HepG2 (cell line): ENCODE measurements around the gene MAPK8IP3. TPM values are rescaled to one million over a fixed set of nuclear protein-coding genes. Genes with fewer than 3 reads are reported as not detected.

Experiments used
- CENPT ChIP-seq: sonication (generic); formaldehyde crosslinking; IDR thresholded peaks from 2 replicates; pipeline ENCODE4 v1.8.0; 2022; ENCODE audit warnings: low read depth, mild to moderate bottlenecking, moderate library complexity, missing genetic modification reagents
- CREB1 ChIP-seq, 2 experiments: fragments of 450-650 bp in 1 of 2; IDR thresholded peaks; 2 replicates each; pipeline ENCODE4 v1.6.1; 2016 to 2017; ENCODE audit warnings: control low read depth in 1 of 2, mild to moderate bottlenecking in 1 of 2, missing compliant biosample characterization in 1 of 2, missing genetic modification characterization in 1 of 2
- CTCF ChIP-seq: sonication (generic); formaldehyde crosslinking; IDR thresholded peaks from 2 replicates; pipeline ENCODE4 v1.5.0; 2020; ENCODE audit warnings: mild to moderate bottlenecking, missing genetic modification reagents, moderate library complexity
- EZH2 ChIP-seq: conservative IDR thresholded peaks from 2 replicates; pipeline ENCODE4 v1.6.1; 2012; ENCODE audit warnings: mild to moderate bottlenecking, low read depth, low read length, moderate library complexity
- FOXO1 ChIP-seq: sonication (generic); formaldehyde crosslinking; IDR thresholded peaks from 2 replicates; pipeline ENCODE4 v1.4.0; 2020; ENCODE audit warnings: missing genetic modification reagents
- HNRNPL ChIP-seq: fragments of 200-400 bp; formaldehyde crosslinking; IDR thresholded peaks from 2 replicates; pipeline ENCODE4 v1.6.1; 2017; ENCODE audit warnings: mild to moderate bottlenecking, low read depth, low read length
- HOXA9 ChIP-seq: sonication (generic); formaldehyde crosslinking; IDR thresholded peaks from 2 replicates; pipeline ENCODE4 v1.8.1; 2022; ENCODE audit warnings: missing genetic modification reagents, mild to moderate bottlenecking, moderate library complexity, borderline replicate concordance
- KLF16 ChIP-seq, 2 experiments: sonication (generic) in 1 of 2; formaldehyde crosslinking in 1 of 2; IDR thresholded peaks; 2 replicates each; pipeline versions ENCODE4 v1.6.1 to v1.8.0; 2016 to 2023; ENCODE audit warnings: missing genetic modification reagents in 2 of 2, missing compliant biosample characterization in 1 of 2
- NBN ChIP-seq: fragments of 450-650 bp; conservative IDR thresholded peaks from 2 replicates; pipeline ENCODE4 v1.6.1; 2017
- NFIB ChIP-seq: sonication (generic); formaldehyde crosslinking; IDR thresholded peaks from 2 replicates; pipeline ENCODE4 v1.9.0; 2021; ENCODE audit warnings: missing genetic modification reagents, mild to moderate bottlenecking, borderline replicate concordance
- NR2F1 ChIP-seq, 2 experiments: fragments of 450-650 bp in 1 of 2; formaldehyde crosslinking in 1 of 2; IDR thresholded peaks; 2 replicates each; pipeline versions ENCODE4 v1.5.0 to v1.6.1; 2016 to 2020; ENCODE audit warnings: mild to moderate bottlenecking in 1 of 2, missing compliant biosample characterization in 1 of 2, missing genetic modification reagents in 1 of 2, moderate library complexity in 1 of 2
- RELA ChIP-seq: sonication (generic); formaldehyde crosslinking; IDR thresholded peaks from 2 replicates; pipeline ENCODE4 v1.4.0; 2020; ENCODE audit warnings: missing genetic modification reagents
- RFXAP ChIP-seq: sonication (generic); formaldehyde crosslinking; IDR thresholded peaks from 2 replicates; pipeline ENCODE4 v1.4.0; 2020; ENCODE audit warnings: missing genetic modification reagents, borderline replicate concordance
- SRF ChIP-seq: IDR thresholded peaks from 2 replicates; pipeline ENCODE4 v1.6.1; 2011; ENCODE audit warnings: mild to moderate bottlenecking, low read depth, low read length, moderate library complexity
- TFDP1 ChIP-seq: IDR thresholded peaks from 2 replicates; pipeline ENCODE4 v1.6.1; 2016; ENCODE audit warnings: missing compliant biosample characterization, missing genetic modification reagents, borderline replicate concordance
- ZNF609 ChIP-seq: sonication (generic); formaldehyde crosslinking; IDR thresholded peaks from 2 replicates; pipeline ENCODE4 v1.4.0; 2020; ENCODE audit warnings: mild to moderate bottlenecking, missing genetic modification reagents, borderline replicate concordance
- ZNF710 ChIP-seq: sonication (generic); formaldehyde crosslinking; IDR thresholded peaks from 2 replicates; pipeline ENCODE4 v1.5.0; 2020; ENCODE audit warnings: mild to moderate bottlenecking, missing genetic modification reagents, borderline replicate concordance
- ZNF788 ChIP-seq: sonication (generic); formaldehyde crosslinking; IDR thresholded peaks from 2 replicates; pipeline ENCODE4 v1.5.0; 2020; ENCODE audit warnings: mild to moderate bottlenecking, missing genetic modification reagents, borderline replicate concordance
- ZNF883 ChIP-seq: sonication (generic); formaldehyde crosslinking; IDR thresholded peaks from 2 replicates; pipeline ENCODE4 v1.5.1; 2020; ENCODE audit warnings: mild to moderate bottlenecking, missing genetic modification reagents; ENCODE audit errors: not compliant biosample characterization
- polyA plus RNA-seq, 8 experiments: library from polyadenylated mRNA; depleted of rRNA in 3 of 8; stranded (reverse) in 7 of 8; unstranded in 1 of 8; fragments of >200 nt; fragmentation: Illumina TruSeq in 4 of 8; extraction: Trizol in 4 of 8; gene quantifications; 2 replicates each; pipeline versions ENCODE4 v1.2.1 to v1.2.3, GENCODE V29; 2011 to 2016; ENCODE audit warnings: low read depth in 4 of 8, missing spikeins in 1 of 8, mixed read lengths in 1 of 8; ENCODE audit not compliant: insufficient read depth in 1 of 8
- total RNA-seq, 5 experiments: library from RNA; depleted of rRNA; stranded (reverse); fragments of >200 nt; fragmentation: Illumina TruSeq; extraction: Trizol; gene quantifications; 2 replicates each; pipeline ENCODE4 v1.2.3, GENCODE V29; 2016; ENCODE audit warnings: low read depth in 1 of 5

The MAPK8IP3 gene
- total and polyA plus RNA-seq, 2 of the 13 experiments (the other 11 are each of a cell fraction or from before 2014, with no cell fraction given), result 25.1 to 41.7 TPM

GRCh38 chr16:1705688-1706385 lies at the start of gene MAPK8IP3 (continued):
- TF ChIP-seq EZH2 (no peak), NFIB (CRISPR knock-in tag) (no peak), ZNF883 (peak; percentile 17), TFDP1 (CRISPR knock-in tag) (peak; percentile 77), CREB1 (IDR thresholded peaks at IDR 0.05) (peak; percentile 99), CREB1 (CRISPR knock-in tag; IDR thresholded peaks at IDR 0.05) (peak; percentile 68), RFXAP (CRISPR knock-in tag) (peak; percentile 86), KLF16 (CRISPR knock-in tag; IDR thresholded peaks at IDR 0.05) (peak in 1 of 2 experiments; percentile 78; a peak in 1 of 4 replicates), CTCF (peak; percentile 86), HOXA9 (CRISPR knock-in tag) (no peak), ZNF710 (CRISPR knock-in tag) (no peak; the same call in 1 of the 2 replicates), HNRNPL (0 out of 2 replicates have a peak, but pooled peaks have one; percentile 18), CENPT (CRISPR knock-in tag) (no peak), FOXO1 (CRISPR knock-in tag) (no peak), NBN (no peak), ZNF609 (no peak), NR2F1 (CRISPR knock-in tag; IDR thresholded peaks at IDR 0.05) (no peak), ZNF788 (CRISPR knock-in tag) (peak; percentile 62; the same call in 1 of the 2 replicates), SRF (0 out of 2 replicates have a peak, but pooled peaks have one; percentile 38), RELA (no peak)
